Measurements from ENCODE around the gene CUEDC2.

The CUEDC2 gene

GRCh38 chr10:102395400-102396316, 36.7 kb downstream of the CUEDC2 start, which contains the start of gene NFKB2:
Gene NFKB2, plus strand, starts transcription at chr10:102395705. Its CDS starts 255 bp downstream, at chr10:102395960.
- peak in 1 of 2 experiments; percentile 28 for DNase-seq

- DNase-seq, result no peak
Measured at GRCh38 chr10:102394801-102395399, 37.5 kb downstream of the CUEDC2 start.

GRCh38 chr10:102394079-102394800, 38.1 kb downstream of the CUEDC2 start:
- peak; percentile 41 to 78 for DNase-seq

- no peak for DNase-seq
Measured at GRCh38 chr10:102393411-102394078, 38.8 kb downstream of the CUEDC2 start.

- DNase-seq, result no peak
Measured at GRCh38 chr10:102392306-102392705, 40.1 kb downstream of the CUEDC2 start.

GRCh38 chr10:102389894-102390293, 42.5 kb downstream of the CUEDC2 start:
- no peak for DNase-seq

GRCh38 chr10:102384606-102385429, 47.6 kb downstream of the CUEDC2 start:
- no peak for DNase-seq

- peak in 1 of 2 experiments; percentile 39 for DNase-seq
Measured at GRCh38 chr10:102384053-102384452, 48.3 kb downstream of the CUEDC2 start.

GRCh38 chr10:102382871-102383270, 49.5 kb downstream of the CUEDC2 start:
- DNase-seq, result no peak

- no peak for DNase-seq
Measured at GRCh38 chr10:102381983-102382382, 50.4 kb downstream of the CUEDC2 start.

- DNase-seq, result no peak
Measured at GRCh38 chr10:102379383-102379782, 53.0 kb downstream of the CUEDC2 start.

- DNase-seq, result no peak
Measured at GRCh38 chr10:102376901-102377300, 55.5 kb downstream of the CUEDC2 start.

- no peak for DNase-seq
Measured at GRCh38 chr10:102375867-102376266, 56.5 kb downstream of the CUEDC2 start.

- no peak for DNase-seq
Measured at GRCh38 chr10:102375250-102375649, 57.1 kb downstream of the CUEDC2 start.

All from NCI-H1930 (cell line).